Osteoblast (primary cell): ENCODE data around the gene RIT2. TPM values are rescaled to one million over a fixed set of nuclear protein-coding genes. Genes with fewer than 3 reads are reported as not detected.
A peak's percentile ranks its signal among the peaks of the same experiment; 100 is the strongest.

Experiments
- DNase-seq: peaks from one replicate; pipeline ENCODE4 v3.0.0; 2011; ENCODE audit warnings: low spot score, mixed read lengths; ENCODE audit not compliant: insufficient read length; ENCODE audit errors: missing footprints
- H2AFZ ChIP-seq: 2 replicates; pipeline ENCODE4 v1.6.0; 2011; ENCODE audit warnings: mild to moderate bottlenecking, low read length
- H3K27ac ChIP-seq: 2 replicates; pipeline ENCODE4 v1.5.1; 2011; ENCODE audit warnings: mild to moderate bottlenecking, low read depth, low read length, moderate library complexity
- H3K27me3 ChIP-seq: 2 replicates; pipeline ENCODE4 v1.6.0; 2012; ENCODE audit warnings: mild to moderate bottlenecking, control low read depth, inconsistent platforms, low read length, moderate library complexity; ENCODE audit not compliant: insufficient read depth
- H3K36me3 ChIP-seq: 2 replicates; pipeline ENCODE4 v1.5.1; 2011; ENCODE audit warnings: mild to moderate bottlenecking, low read length, control low read depth, moderate library complexity; ENCODE audit not compliant: insufficient read depth
- H3K4me1 ChIP-seq: 2 replicates; pipeline ENCODE4 v1.5.1; 2011; ENCODE audit warnings: mild to moderate bottlenecking, low read length, control low read depth, moderate library complexity; ENCODE audit not compliant: insufficient read depth
- H3K4me2 ChIP-seq: 2 replicates; pipeline ENCODE4 v1.6.0; 2011; ENCODE audit warnings: mild to moderate bottlenecking, low read length; ENCODE audit not compliant: insufficient read depth
- H3K4me3 ChIP-seq: fragments of 200-600 bp; sonication (generic); 3 replicates; pipeline ENCODE4 v1.5.1; 2012; ENCODE audit warnings: mild to moderate bottlenecking, low read length, inconsistent platforms; ENCODE audit not compliant: insufficient read depth
- H3K79me2 ChIP-seq: 2 replicates; pipeline ENCODE4 v1.6.0; 2012; ENCODE audit warnings: mild to moderate bottlenecking, low read length, control low read depth, inconsistent platforms; ENCODE audit not compliant: insufficient read depth
- H3K9me3 ChIP-seq: 2 replicates; pipeline ENCODE4 v1.5.1; 2011; ENCODE audit warnings: low read depth, low read length, control low read depth
- H4K20me1 ChIP-seq: 2 replicates; pipeline ENCODE4 v1.6.0; 2012; ENCODE audit warnings: mild to moderate bottlenecking, low read length, control low read depth; ENCODE audit not compliant: insufficient read depth
- total RNA-seq: library from RNA; depleted of rRNA; stranded (reverse); fragments of >200 nt; gene quantifications from 2 replicates; pipeline ENCODE4 v1.2.3, GENCODE V29; 2012
- TF ChIP-seq, protein P1 (sequence below): IDR thresholded peaks from 2 replicates; pipeline ENCODE4 v1.5.1; 2011; ENCODE audit warnings: mild to moderate bottlenecking, low read depth, low read length, moderate library complexity; ENCODE audit errors: extremely low read depth

The RIT2 gene
- total RNA-seq, 1 donor, result not detected

GRCh38 chr18:42929181-42929580 lies 186.3 kb downstream of the RIT2 start:
- Histone ChIP-seq H3K4me1 (peaks cover 27% of the 10 kb centered on the region), H2AFZ (no peak overlapping the region), H3K79me2 (no peaks in the 10 kb centered on the region), H3K36me3 (no peaks in the 10 kb centered on the region), H3K9me3 (no peaks in the 10 kb centered on the region), H3K27ac (no peak overlapping the region), H4K20me1 (no peaks in the 10 kb centered on the region), H3K27me3 (no peaks in the 10 kb centered on the region), H3K4me3 (no peak overlapping the region), H3K4me2 (no peak overlapping the region)
- TF ChIP-seq, protein P1, sequence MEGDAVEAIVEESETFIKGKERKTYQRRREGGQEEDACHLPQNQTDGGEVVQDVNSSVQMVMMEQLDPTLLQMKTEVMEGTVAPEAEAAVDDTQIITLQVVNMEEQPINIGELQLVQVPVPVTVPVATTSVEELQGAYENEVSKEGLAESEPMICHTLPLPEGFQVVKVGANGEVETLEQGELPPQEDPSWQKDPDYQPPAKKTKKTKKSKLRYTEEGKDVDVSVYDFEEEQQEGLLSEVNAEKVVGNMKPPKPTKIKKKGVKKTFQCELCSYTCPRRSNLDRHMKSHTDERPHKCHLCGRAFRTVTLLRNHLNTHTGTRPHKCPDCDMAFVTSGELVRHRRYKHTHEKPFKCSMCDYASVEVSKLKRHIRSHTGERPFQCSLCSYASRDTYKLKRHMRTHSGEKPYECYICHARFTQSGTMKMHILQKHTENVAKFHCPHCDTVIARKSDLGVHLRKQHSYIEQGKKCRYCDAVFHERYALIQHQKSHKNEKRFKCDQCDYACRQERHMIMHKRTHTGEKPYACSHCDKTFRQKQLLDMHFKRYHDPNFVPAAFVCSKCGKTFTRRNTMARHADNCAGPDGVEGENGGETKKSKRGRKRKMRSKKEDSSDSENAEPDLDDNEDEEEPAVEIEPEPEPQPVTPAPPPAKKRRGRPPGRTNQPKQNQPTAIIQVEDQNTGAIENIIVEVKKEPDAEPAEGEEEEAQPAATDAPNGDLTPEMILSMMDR, result no peak
- no peak for DNase-seq

DNA sequence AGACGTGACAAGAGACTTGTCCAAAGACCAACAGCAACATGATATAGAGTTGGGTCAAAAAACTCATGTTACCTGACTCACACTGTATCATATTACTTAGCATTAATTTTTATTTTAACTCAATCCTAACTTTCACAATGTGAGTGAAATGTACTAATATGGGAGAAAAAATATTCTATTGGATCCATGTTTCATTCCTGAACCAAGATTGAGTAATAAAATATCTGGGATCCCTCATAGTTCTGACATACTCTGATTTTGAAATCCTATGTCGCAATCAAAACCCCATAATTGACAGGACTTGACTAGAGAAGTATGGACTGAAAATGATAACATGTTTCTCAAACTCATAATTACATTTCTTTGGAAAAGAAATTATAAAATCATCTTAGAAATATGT lies 190.4 kb downstream of the RIT2 start:
- DNase-seq, result no peak
- H3K79me2 ChIP-seq, result no peaks in the 10 kb centered on the region
- H3K27ac ChIP-seq, result no peak overlapping the region
- no peak overlapping the region for H3K4me3 ChIP-seq
- no peaks in the 10 kb centered on the region for H4K20me1 ChIP-seq
- H3K9me3 ChIP-seq, result no peaks in the 10 kb centered on the region
- no peaks in the 10 kb centered on the region for H3K27me3 ChIP-seq
- no peak overlapping the region for H3K4me2 ChIP-seq
- TF ChIP-seq, protein P1, result no peak
- H2AFZ ChIP-seq, result no peak overlapping the region
- H3K4me1 ChIP-seq, result peaks cover 10% of the 10 kb centered on the region
- no peaks in the 10 kb centered on the region for H3K36me3 ChIP-seq

DNA sequence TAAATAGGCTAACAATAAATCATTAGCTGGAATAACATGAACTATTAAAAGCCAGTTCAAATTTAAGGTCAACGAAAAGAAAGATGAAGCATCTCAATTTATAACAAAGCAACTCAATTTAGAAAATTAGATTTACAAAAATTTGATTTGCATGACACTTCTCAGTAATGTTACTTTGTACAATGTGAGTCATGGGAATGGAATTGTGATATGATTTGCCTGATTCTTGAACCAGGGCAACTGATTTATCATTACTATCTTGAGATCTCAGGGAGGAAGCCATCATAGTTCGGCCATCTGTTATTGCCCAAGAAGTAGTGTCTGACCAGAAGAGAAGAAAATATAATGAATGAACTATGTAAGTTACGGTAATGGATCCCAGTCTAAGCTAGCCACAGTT lies 193.1 kb downstream of the RIT2 start:
- TF ChIP-seq, protein P1, result no peak
- H3K4me3 ChIP-seq, result no peak overlapping the region
- DNase-seq, result peak; percentile 0
- no peaks in the 10 kb centered on the region for H3K27me3 ChIP-seq
- H3K4me2 ChIP-seq, result no peak overlapping the region
- H3K4me1 ChIP-seq, result peaks cover 3% of the 10 kb centered on the region
- H4K20me1 ChIP-seq, result no peaks in the 10 kb centered on the region
- no peaks in the 10 kb centered on the region for H3K36me3 ChIP-seq
- no peak overlapping the region for H2AFZ ChIP-seq
- H3K79me2 ChIP-seq, result no peaks in the 10 kb centered on the region
- no peak overlapping the region for H3K27ac ChIP-seq
- H3K9me3 ChIP-seq, result no peaks in the 10 kb centered on the region

DNA sequence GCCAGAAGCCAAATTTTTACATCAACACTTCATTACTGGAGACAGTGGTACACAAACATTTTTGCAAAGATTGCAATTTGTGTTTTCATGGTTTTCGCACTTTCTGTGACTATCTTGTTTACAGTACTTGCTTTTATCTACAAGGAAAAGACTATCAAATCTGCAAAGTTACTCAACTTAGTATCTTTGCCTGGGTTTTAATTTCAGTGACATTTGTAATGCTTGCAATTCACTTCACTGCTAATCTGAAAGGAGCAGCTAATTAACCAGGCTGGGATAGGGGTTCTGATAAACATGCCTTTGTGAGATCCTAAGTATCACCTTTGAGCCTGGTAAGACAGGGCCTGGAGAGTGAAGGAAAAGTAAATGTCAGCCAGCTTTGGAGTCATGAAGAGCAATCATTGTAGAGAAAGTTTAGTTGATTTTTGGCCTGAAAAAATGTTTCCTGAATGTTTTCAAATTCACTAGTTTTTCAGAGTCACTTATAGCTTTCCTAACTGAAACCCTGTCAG lies 194.2 kb downstream of the RIT2 start:
- peaks cover 3% of the 10 kb centered on the region for H3K4me1 ChIP-seq
- H3K9me3 ChIP-seq, result no peaks in the 10 kb centered on the region
- H3K27ac ChIP-seq, result no peak overlapping the region
- TF ChIP-seq, protein P1, result no peak
- H3K79me2 ChIP-seq, result no peaks in the 10 kb centered on the region
- no peak overlapping the region for H3K4me3 ChIP-seq
- no peak overlapping the region for H2AFZ ChIP-seq
- H3K27me3 ChIP-seq, result no peaks in the 10 kb centered on the region
- no peaks in the 10 kb centered on the region for H4K20me1 ChIP-seq
- DNase-seq, result no peak
- no peak overlapping the region for H3K4me2 ChIP-seq
- H3K36me3 ChIP-seq, result no peaks in the 10 kb centered on the region
